Thyroid gland (tissue), 4 donors: ENCODE data around the gene ANAPC7.

Experiments used
- POLR2A ChIP-seq, 2 donors: fragments of 450-650 bp; IDR thresholded peaks; one replicate each; pipeline ENCODE4 v1.6.1; 2017; ENCODE audit warnings: antibody characterized with exemption in 2 of 2, mild to moderate bottlenecking in 2 of 2, moderate library complexity in 1 of 2
- TF ChIP-seq, protein P1 (sequence below), 6 experiments: fragments of 200-600 bp in 3 of 6; fragments of 450-650 bp in 3 of 6; sonication (generic) in 3 of 6; IDR thresholded peaks; one replicate each; pipeline ENCODE4 v1.5.1; 2016 to 2019; ENCODE audit warnings: antibody characterized with exemption in 6 of 6, mild to moderate bottlenecking in 2 of 6, inconsistent platforms in 1 of 6, moderate library complexity in 1 of 6

DNA sequence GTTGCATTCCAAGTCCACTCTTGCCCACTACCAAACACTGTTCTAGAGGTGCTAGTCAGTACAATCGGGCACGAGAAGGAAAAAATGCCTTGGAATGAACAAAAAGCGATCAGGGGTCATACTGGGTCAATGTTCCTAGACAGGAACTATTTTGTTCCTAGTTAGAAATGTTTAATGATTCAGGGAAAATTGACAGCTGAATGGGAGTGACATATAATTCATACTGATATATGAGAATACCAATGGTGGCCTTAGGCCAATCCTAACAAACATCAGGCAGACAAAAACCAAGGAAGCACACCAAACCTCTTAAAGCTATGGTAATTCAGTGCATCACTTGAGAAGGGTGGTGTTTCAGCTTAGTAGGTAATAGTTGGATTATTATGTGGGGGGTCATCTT is 51.1 kb downstream of the ANAPC7 start:
- TF ChIP-seq, protein P1, sequence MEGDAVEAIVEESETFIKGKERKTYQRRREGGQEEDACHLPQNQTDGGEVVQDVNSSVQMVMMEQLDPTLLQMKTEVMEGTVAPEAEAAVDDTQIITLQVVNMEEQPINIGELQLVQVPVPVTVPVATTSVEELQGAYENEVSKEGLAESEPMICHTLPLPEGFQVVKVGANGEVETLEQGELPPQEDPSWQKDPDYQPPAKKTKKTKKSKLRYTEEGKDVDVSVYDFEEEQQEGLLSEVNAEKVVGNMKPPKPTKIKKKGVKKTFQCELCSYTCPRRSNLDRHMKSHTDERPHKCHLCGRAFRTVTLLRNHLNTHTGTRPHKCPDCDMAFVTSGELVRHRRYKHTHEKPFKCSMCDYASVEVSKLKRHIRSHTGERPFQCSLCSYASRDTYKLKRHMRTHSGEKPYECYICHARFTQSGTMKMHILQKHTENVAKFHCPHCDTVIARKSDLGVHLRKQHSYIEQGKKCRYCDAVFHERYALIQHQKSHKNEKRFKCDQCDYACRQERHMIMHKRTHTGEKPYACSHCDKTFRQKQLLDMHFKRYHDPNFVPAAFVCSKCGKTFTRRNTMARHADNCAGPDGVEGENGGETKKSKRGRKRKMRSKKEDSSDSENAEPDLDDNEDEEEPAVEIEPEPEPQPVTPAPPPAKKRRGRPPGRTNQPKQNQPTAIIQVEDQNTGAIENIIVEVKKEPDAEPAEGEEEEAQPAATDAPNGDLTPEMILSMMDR (IDR thresholded peaks at IDR 0.05) = no peak
- no peak for TF ChIP-seq POLR2A (IDR thresholded peaks at IDR 0.05)
